Left lung (tissue), 10 donors: ENCODE results near the gene GTPBP10. TPM values are rescaled to one million over a fixed set of nuclear protein-coding genes. Genes with fewer than 3 reads are reported as not detected.
A peak's percentile ranks its signal among the peaks of the same experiment; 100 is the strongest.

Experiments used
- ATAC-seq: fragments of 200-7000 bp; cut with Tn5 transposase; one replicate; pipeline ENCODE4 v1.9.1; 2020; ENCODE audit warnings: moderate library complexity
- DNase-seq, 4 donors: peaks; one replicate each; pipeline ENCODE4 v3.0.0-alpha.2; 2013 to 2020
- H3K27ac ChIP-seq, 2 donors: fragments of 200-600 bp; sonication (generic) in 1 of 2; one replicate each; pipeline versions ENCODE4 v1.5.0 to v1.8.0; 2020 to 2021
- H3K27me3 ChIP-seq, 2 donors: fragments of 200-600 bp; sonication (generic) in 1 of 2; one replicate each; pipeline versions ENCODE4 v1.5.0 to v1.8.0; 2020 to 2021
- H3K36me3 ChIP-seq, 2 donors: fragments of 200-600 bp; sonication (generic) in 1 of 2; one replicate each; pipeline versions ENCODE4 v1.5.0 to v1.8.0; 2020 to 2021
- H3K4me1 ChIP-seq, 2 donors: fragments of 200-600 bp; one replicate each; pipeline ENCODE4 v1.8.0; 2021
- H3K4me3 ChIP-seq, 2 donors: fragments of 200-600 bp; sonication (generic) in 1 of 2; one replicate each; pipeline versions ENCODE4 v1.5.0 to v1.8.0; 2020 to 2021; ENCODE audit warnings: mild to moderate bottlenecking in 1 of 2
- H3K9me3 ChIP-seq, 2 donors: fragments of 200-600 bp; sonication (generic) in 1 of 2; one replicate each; pipeline versions ENCODE4 v1.5.0 to v1.8.0; 2020 to 2021
- CTCF ChIP-seq, 2 donors: fragments of 200-600 bp; sonication (generic) in 1 of 2; IDR thresholded peaks; one replicate each; pipeline versions ENCODE4 v1.5.0 to v1.8.0; 2021; ENCODE audit warnings: antibody characterized with exemption in 2 of 2
- intact Hi-C, 2 donors: fragments of 100-400 bp; cut with DNase I; formaldehyde crosslinking; loops; one replicate each; pipeline versions ENCODE4 v1.11.2 to v1.14.2; 2022
- polyA plus RNA-seq, 6 donors: library from polyadenylated mRNA; unstranded; fragments of 120-200 nt; gene quantifications; one replicate each; pipeline ENCODE4 v1.2.1, GENCODE V29; 2013; ENCODE audit not compliant: insufficient read length in 6 of 6
- total RNA-seq, 2 donors: library from RNA; stranded (reverse); fragmentation: NEBNext Ultra II Directional; extraction: Animal tissue kit (Norgen Biotek cat#: 25700); gene quantifications; one replicate each; pipeline ENCODE4 v1.2.1, GENCODE V29; 2021
- donor health status: DM: no; HTN: yes; CAD: no.
- donor health status: DM: no; HTN: no; CAD: no.

The GTPBP10 gene
- total and polyA plus RNA-seq, 8 donors = 15.5 to 26.5 (median 23.7) TPM

GRCh38 chr7:90411510-90411909 is 65.0 kb downstream of the GTPBP10 start:
- no peak for DNase-seq
- Histone ChIP-seq H3K9me3 (no peaks in the 10 kb centered on the region), H3K36me3 (peaks cover 0 to 28% of the 10 kb centered on the region in 2 donors), H3K27me3 (no peaks in the 10 kb centered on the region), H3K4me3 (no peak overlapping the region), H3K4me1 (peaks cover 0 to 4% of the 10 kb centered on the region in 2 donors), H3K27ac (no peak overlapping the region)
- TF ChIP-seq CTCF (IDR thresholded peaks at IDR 0.05) = no peak
- ATAC-seq = peak; percentile 56
- intact Hi-C loops = no loop called here

DNA sequence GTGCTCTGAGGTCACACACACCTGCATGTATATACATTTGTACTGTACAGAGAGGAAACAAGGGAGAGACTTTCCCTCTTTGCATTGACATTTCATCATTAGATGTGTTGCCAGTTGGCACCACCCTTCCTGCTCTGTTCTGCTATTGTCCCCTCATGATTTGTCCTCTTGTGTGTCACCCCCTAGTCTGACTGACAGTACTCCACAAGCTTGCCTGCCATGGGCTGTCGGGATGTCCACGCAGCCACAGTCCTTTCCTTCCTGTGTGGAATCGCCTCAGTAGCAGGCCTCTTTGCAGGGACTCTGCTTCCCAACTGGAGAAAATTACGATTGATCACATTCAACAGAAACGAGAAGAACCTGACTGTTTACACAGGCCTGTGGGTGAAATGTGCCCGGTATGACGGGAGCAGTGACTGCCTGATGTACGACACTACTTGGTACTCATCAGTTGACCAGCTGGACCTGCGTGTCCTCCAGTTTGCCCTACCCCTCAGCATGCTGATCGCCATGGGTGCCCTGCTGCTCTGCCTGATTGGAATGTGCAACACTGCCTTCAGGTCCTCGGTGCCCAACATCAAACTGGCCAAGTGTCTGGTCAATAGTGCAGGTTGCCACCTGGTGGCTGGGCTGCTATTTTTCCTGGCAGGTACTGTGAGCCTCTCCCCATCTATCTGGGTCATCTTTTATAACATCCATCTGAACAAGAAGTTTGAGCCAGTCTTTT is 66.1 kb downstream of the GTPBP10 start:
- peak; percentile 72 for ATAC-seq
- no peak for TF ChIP-seq CTCF (IDR thresholded peaks at IDR 0.05)
- no peaks in the 10 kb centered on the region for H3K27me3 ChIP-seq
- H3K4me3 ChIP-seq = no peak overlapping the region
- peaks cover 0 to 4% of the 10 kb centered on the region in 2 donors for H3K4me1 ChIP-seq
- intact Hi-C loops = no loop called here
- H3K36me3 ChIP-seq = peaks cover 0 to 20% of the 10 kb centered on the region in 2 donors
- H3K9me3 ChIP-seq = no peaks in the 10 kb centered on the region
- no peak overlapping the region for H3K27ac ChIP-seq
- DNase-seq = no peak

DNA sequence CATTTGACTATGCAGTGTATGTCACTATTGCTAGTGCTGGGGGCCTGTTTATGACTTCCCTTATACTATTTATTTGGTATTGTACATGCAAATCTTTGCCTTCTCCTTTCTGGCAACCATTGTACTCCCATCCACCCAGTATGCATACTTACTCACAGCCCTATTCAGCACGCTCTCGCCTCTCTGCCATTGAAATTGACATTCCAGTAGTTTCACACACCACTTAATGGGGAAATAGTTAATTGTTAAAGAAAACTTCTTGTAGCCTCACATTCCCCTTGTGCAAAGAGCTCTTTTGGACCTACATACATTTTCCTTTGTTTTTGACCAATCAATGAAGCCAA is 66.6 kb downstream of the GTPBP10 start:
- Histone ChIP-seq H3K4me1 (peaks cover 0 to 4% of the 10 kb centered on the region in 2 donors), H3K36me3 (peaks cover 0 to 20% of the 10 kb centered on the region in 2 donors), H3K27ac (no peak overlapping the region), H3K9me3 (no peaks in the 10 kb centered on the region), H3K27me3 (no peaks in the 10 kb centered on the region), H3K4me3 (no peak overlapping the region)
- TF ChIP-seq CTCF (IDR thresholded peaks at IDR 0.05) = no peak
- intact Hi-C loops = no loop called here
- ATAC-seq (no peak), DNase-seq (no peak)

GRCh38 chr7:90421651-90422050 is 75.1 kb downstream of the GTPBP10 start:
- DNase-seq (no peak), ATAC-seq (no peak)
- H3K4me1 ChIP-seq = no peaks in the 10 kb centered on the region
- H3K36me3 ChIP-seq = no peaks in the 10 kb centered on the region
- no peak overlapping the region for H3K4me3 ChIP-seq
- no peaks in the 10 kb centered on the region for H3K9me3 ChIP-seq
- TF ChIP-seq CTCF (IDR thresholded peaks at IDR 0.05) = no peak
- H3K27me3 ChIP-seq = no peaks in the 10 kb centered on the region
- intact Hi-C loops = no loop called here
- H3K27ac ChIP-seq = no peak overlapping the region

DNA sequence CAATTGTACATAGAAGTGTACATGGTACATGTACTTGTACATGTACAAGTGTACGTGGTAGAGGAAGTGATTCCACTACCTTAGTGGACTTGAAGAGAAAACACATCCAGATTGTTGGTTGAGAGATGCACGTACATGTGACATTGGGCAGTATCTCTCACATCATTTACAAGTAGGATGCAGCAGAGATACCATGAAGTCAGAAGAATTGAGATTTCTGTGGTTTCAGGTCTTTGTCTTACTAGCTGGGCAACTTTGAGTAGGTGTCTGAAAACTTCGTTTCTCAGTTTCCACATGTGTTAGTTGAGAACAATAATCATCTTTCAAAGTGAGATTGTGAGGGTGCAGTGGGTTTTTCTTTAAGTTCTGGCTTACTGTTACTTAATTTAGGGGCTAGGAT is 78.2 kb downstream of the GTPBP10 start:
- no peaks in the 10 kb centered on the region for H3K9me3 ChIP-seq
- H3K4me3 ChIP-seq = no peak overlapping the region
- DNase-seq (no peak), ATAC-seq (no peak)
- no peaks in the 10 kb centered on the region for H3K36me3 ChIP-seq
- no peak for TF ChIP-seq CTCF (IDR thresholded peaks at IDR 0.05)
- no peak overlapping the region for H3K27ac ChIP-seq
- H3K4me1 ChIP-seq = no peaks in the 10 kb centered on the region
- intact Hi-C loops = no loop called here
- no peaks in the 10 kb centered on the region for H3K27me3 ChIP-seq
